WTC11 (cell line): ENCODE results near the gene OR2F1. TPM values are rescaled to one million over a fixed set of nuclear protein-coding genes. Genes with fewer than 3 reads are reported as not detected.

Experiments
- ATAC-seq: fragments of 200-7000 bp; cut with Tn5 transposase; 2 replicates; pipeline ENCODE4 v1.10.0; 2021; ENCODE audit warnings: mild to moderate bottlenecking, moderate library complexity
- CTCF ChIA-PET: fragments of 300-600 bp; sonication (Branson Sonifier 250); formaldehyde crosslinking; loops from one replicate; lab custom pipeline; 2021; ENCODE audit warnings: antibody characterized with exemption; lab: Charles Lee
- POLR2A ChIA-PET: fragments of 350-600 bp; sonication (Branson Sonifier 250); formaldehyde crosslinking; loops from one replicate; lab custom pipeline; 2021; ENCODE audit warnings: antibody characterized with exemption; lab: Charles Lee
- DNase-seq: peaks from one replicate; pipeline ENCODE4 v3.0.0; 2021; ENCODE audit warnings: low spot score
- H3K27ac Mint-ChIP-seq: 2 replicates; pipeline ENCODE4 v1.8.0; 2021; ENCODE audit warnings: mixed read lengths
- H3K27me3 Mint-ChIP-seq: 2 replicates; pipeline ENCODE4 v1.8.0; 2021; ENCODE audit warnings: low read depth, mild to moderate bottlenecking, moderate library complexity, mixed read lengths
- H3K36me3 Mint-ChIP-seq: 2 replicates; pipeline ENCODE4 v1.8.0; 2021; ENCODE audit warnings: mixed read lengths
- H3K4me1 Mint-ChIP-seq: 2 replicates; pipeline ENCODE4 v1.8.0; 2022; ENCODE audit warnings: mixed read lengths
- H3K4me3 Mint-ChIP-seq: 2 replicates; pipeline ENCODE4 v1.8.0; 2021; ENCODE audit warnings: mild to moderate bottlenecking, moderate library complexity, mixed read lengths
- H3K9me3 Mint-ChIP-seq: 2 replicates; pipeline ENCODE4 v1.8.0; 2021; ENCODE audit warnings: mixed read lengths
- ATF2 ChIP-seq: sonication (generic); formaldehyde crosslinking; IDR thresholded peaks from 2 replicates; pipeline ENCODE4 v1.8.1; 2022; ENCODE audit warnings: low read depth, missing genetic modification reagents, borderline replicate concordance
- CDX4 ChIP-seq: fragments of 250-450 bp; sonication (Bioruptor Pico); IDR thresholded peaks from 2 replicates; pipeline ENCODE4 v1.9.0; 2021; ENCODE audit warnings: moderate library complexity, mild to moderate bottlenecking, inconsistent platforms, borderline replicate concordance
- GABPB1 ChIP-seq: sonication (generic); formaldehyde crosslinking; IDR thresholded peaks from 2 replicates; pipeline ENCODE4 v1.8.1; 2023; ENCODE audit warnings: mild to moderate bottlenecking, missing genetic modification reagents
- GTF2I ChIP-seq: fragments of 250-450 bp; sonication (Bioruptor Pico); conservative IDR thresholded peaks from 2 replicates; pipeline ENCODE4 v1.4.0; 2021; ENCODE audit warnings: mild to moderate bottlenecking
- JUN ChIP-seq: sonication (generic); formaldehyde crosslinking; IDR thresholded peaks from 2 replicates; pipeline ENCODE4 v1.8.0; 2023; ENCODE audit warnings: mild to moderate bottlenecking, missing genetic modification reagents
- PREB ChIP-seq: sonication (generic); formaldehyde crosslinking; IDR thresholded peaks from 2 replicates; pipeline ENCODE4 v1.8.1; 2022; ENCODE audit warnings: mild to moderate bottlenecking, missing genetic modification reagents, moderate library complexity, borderline replicate concordance
- SMAD4 ChIP-seq: sonication (generic); formaldehyde crosslinking; IDR thresholded peaks from 2 replicates; pipeline ENCODE4 v1.8.0; 2022; ENCODE audit warnings: mild to moderate bottlenecking, missing genetic modification reagents
- TCF7 ChIP-seq: sonication (generic); formaldehyde crosslinking; IDR thresholded peaks from 2 replicates; pipeline ENCODE4 v1.8.0; 2022; ENCODE audit warnings: mild to moderate bottlenecking, low read depth, missing genetic modification reagents, moderate library complexity
- TP53 ChIP-seq: sonication (generic); formaldehyde crosslinking; IDR thresholded peaks from 2 replicates; pipeline ENCODE4 v1.8.1; 2023; ENCODE audit warnings: mild to moderate bottlenecking, missing genetic modification reagents
- ZNF281 ChIP-seq: sonication (generic); formaldehyde crosslinking; IDR thresholded peaks from 2 replicates; pipeline ENCODE4 v1.8.0; 2023; ENCODE audit warnings: mild to moderate bottlenecking, missing genetic modification reagents
- ZNF423 ChIP-seq: fragments of 250-450 bp; sonication (Bioruptor Pico); IDR thresholded peaks from 2 replicates; pipeline ENCODE4 v2.1.2; 2022; ENCODE audit warnings: mild to moderate bottlenecking, moderate library complexity
- total RNA-seq: library from RNA; stranded (reverse); gene quantifications from 3 replicates; pipeline ENCODE4 v1.2.3, GENCODE V29; 2021
- TF ChIP-seq, protein P1 (sequence below): sonication (generic); formaldehyde crosslinking; IDR thresholded peaks from 2 replicates; pipeline ENCODE4 v1.8.1; 2023; ENCODE audit warnings: mild to moderate bottlenecking, missing genetic modification reagents, moderate library complexity
- TF ChIP-seq, protein P2 (sequence below): fragments of 250-450 bp; sonication (Bioruptor Pico); IDR thresholded peaks from 2 replicates; pipeline ENCODE4 v1.9.0; 2021; ENCODE audit warnings: mild to moderate bottlenecking
- TF ChIP-seq, protein P3 (sequence below): fragments of 250-450 bp; sonication (Bioruptor Pico); IDR thresholded peaks from 2 replicates; pipeline ENCODE4 v1.8.0; 2021; ENCODE audit warnings: mild to moderate bottlenecking
- TF ChIP-seq, protein P4 (sequence below): sonication (generic); formaldehyde crosslinking; IDR thresholded peaks from 2 replicates; pipeline ENCODE4 v1.8.0; 2022; ENCODE audit warnings: missing genetic modification reagents
- TF ChIP-seq, protein P5 (sequence below): fragments of 200-600 bp; IDR thresholded peaks from 2 replicates; pipeline ENCODE4 v1.8.0; 2022; ENCODE audit warnings: antibody characterized with exemption
- TF ChIP-seq, protein P6 (sequence below): sonication (generic); formaldehyde crosslinking; IDR thresholded peaks from 2 replicates; pipeline ENCODE4 v1.8.1; 2023; ENCODE audit warnings: mild to moderate bottlenecking, moderate library complexity, missing genetic modification reagents

The OR2F1 gene
- total RNA-seq, 1 experiment from 2014 or later, result not detected

DNA sequence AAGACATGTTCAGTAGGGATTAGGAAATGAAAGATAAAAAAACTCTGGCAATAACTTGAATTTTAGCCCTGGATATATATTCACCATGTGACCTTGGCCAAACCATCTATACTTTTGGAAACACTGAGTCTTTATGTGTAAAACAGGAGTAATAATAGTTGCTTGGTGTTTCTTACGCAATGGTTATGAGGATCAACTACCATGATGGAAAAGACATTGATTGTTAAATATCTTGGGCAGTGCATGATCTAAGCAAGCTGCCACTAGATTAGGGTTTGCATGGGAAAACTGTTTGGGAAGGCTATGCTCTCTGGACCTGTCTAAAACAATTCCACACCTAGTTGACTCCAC lies 52.0 kb downstream of the OR2F1 start:
- H3K36me3 Mint-ChIP-seq, result peaks cover 26% of the 10 kb centered on the region
- ATAC-seq, result no peak
- no peak overlapping the region for H3K4me3 Mint-ChIP-seq
- no peak for DNase-seq
- ChIA-PET POLR2A (interaction anchor here (0.5 kb wide), 1 partner anchor 34 kb away, joined by 5 read pairs; no protein-coding TSS in a partner anchor), CTCF (no interaction called here)
- peaks cover 51% of the 10 kb centered on the region for H3K9me3 Mint-ChIP-seq
- no peaks in the 10 kb centered on the region for H3K4me1 Mint-ChIP-seq
- TF ChIP-seq, protein P1, sequence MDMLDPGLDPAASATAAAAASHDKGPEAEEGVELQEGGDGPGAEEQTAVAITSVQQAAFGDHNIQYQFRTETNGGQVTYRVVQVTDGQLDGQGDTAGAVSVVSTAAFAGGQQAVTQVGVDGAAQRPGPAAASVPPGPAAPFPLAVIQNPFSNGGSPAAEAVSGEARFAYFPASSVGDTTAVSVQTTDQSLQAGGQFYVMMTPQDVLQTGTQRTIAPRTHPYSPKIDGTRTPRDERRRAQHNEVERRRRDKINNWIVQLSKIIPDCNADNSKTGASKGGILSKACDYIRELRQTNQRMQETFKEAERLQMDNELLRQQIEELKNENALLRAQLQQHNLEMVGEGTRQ (CRISPR knock-in tag), result no peak
- TF ChIP-seq TCF7 (no peak), JUN (CRISPR knock-in tag) (no peak), GABPB1 (CRISPR knock-in tag) (no peak), PREB (CRISPR knock-in tag) (no peak), GTF2I (CRISPR knock-in tag) (no peak), SMAD4 (CRISPR knock-in tag) (no peak), TP53 (no peak), ZNF423 (CRISPR knock-in tag) (no peak), ATF2 (CRISPR knock-in tag) (no peak), CDX4 (CRISPR knock-in tag) (no peak), ZNF281 (CRISPR knock-in tag) (no peak)
- TF ChIP-seq, protein P2, sequence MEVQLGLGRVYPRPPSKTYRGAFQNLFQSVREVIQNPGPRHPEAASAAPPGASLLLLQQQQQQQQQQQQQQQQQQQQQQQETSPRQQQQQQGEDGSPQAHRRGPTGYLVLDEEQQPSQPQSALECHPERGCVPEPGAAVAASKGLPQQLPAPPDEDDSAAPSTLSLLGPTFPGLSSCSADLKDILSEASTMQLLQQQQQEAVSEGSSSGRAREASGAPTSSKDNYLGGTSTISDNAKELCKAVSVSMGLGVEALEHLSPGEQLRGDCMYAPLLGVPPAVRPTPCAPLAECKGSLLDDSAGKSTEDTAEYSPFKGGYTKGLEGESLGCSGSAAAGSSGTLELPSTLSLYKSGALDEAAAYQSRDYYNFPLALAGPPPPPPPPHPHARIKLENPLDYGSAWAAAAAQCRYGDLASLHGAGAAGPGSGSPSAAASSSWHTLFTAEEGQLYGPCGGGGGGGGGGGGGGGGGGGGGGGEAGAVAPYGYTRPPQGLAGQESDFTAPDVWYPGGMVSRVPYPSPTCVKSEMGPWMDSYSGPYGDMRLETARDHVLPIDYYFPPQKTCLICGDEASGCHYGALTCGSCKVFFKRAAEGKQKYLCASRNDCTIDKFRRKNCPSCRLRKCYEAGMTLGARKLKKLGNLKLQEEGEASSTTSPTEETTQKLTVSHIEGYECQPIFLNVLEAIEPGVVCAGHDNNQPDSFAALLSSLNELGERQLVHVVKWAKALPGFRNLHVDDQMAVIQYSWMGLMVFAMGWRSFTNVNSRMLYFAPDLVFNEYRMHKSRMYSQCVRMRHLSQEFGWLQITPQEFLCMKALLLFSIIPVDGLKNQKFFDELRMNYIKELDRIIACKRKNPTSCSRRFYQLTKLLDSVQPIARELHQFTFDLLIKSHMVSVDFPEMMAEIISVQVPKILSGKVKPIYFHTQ (CRISPR knock-in tag), result no peak
- TF ChIP-seq, protein P3, sequence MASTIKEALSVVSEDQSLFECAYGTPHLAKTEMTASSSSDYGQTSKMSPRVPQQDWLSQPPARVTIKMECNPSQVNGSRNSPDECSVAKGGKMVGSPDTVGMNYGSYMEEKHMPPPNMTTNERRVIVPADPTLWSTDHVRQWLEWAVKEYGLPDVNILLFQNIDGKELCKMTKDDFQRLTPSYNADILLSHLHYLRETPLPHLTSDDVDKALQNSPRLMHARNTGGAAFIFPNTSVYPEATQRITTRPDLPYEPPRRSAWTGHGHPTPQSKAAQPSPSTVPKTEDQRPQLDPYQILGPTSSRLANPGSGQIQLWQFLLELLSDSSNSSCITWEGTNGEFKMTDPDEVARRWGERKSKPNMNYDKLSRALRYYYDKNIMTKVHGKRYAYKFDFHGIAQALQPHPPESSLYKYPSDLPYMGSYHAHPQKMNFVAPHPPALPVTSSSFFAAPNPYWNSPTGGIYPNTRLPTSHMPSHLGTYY (CRISPR knock-in tag), result no peak
- TF ChIP-seq, protein P4, sequence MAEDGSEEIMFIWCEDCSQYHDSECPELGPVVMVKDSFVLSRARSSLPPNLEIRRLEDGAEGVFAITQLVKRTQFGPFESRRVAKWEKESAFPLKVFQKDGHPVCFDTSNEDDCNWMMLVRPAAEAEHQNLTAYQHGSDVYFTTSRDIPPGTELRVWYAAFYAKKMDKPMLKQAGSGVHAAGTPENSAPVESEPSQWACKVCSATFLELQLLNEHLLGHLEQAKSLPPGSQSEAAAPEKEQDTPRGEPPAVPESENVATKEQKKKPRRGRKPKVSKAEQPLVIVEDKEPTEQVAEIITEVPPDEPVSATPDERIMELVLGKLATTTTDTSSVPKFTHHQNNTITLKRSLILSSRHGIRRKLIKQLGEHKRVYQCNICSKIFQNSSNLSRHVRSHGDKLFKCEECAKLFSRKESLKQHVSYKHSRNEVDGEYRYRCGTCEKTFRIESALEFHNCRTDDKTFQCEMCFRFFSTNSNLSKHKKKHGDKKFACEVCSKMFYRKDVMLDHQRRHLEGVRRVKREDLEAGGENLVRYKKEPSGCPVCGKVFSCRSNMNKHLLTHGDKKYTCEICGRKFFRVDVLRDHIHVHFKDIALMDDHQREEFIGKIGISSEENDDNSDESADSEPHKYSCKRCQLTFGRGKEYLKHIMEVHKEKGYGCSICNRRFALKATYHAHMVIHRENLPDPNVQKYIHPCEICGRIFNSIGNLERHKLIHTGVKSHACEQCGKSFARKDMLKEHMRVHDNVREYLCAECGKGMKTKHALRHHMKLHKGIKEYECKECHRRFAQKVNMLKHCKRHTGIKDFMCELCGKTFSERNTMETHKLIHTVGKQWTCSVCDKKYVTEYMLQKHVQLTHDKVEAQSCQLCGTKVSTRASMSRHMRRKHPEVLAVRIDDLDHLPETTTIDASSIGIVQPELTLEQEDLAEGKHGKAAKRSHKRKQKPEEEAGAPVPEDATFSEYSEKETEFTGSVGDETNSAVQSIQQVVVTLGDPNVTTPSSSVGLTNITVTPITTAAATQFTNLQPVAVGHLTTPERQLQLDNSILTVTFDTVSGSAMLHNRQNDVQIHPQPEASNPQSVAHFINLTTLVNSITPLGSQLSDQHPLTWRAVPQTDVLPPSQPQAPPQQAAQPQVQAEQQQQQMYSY (CRISPR knock-in tag), result no peak
- TF ChIP-seq, protein P5, sequence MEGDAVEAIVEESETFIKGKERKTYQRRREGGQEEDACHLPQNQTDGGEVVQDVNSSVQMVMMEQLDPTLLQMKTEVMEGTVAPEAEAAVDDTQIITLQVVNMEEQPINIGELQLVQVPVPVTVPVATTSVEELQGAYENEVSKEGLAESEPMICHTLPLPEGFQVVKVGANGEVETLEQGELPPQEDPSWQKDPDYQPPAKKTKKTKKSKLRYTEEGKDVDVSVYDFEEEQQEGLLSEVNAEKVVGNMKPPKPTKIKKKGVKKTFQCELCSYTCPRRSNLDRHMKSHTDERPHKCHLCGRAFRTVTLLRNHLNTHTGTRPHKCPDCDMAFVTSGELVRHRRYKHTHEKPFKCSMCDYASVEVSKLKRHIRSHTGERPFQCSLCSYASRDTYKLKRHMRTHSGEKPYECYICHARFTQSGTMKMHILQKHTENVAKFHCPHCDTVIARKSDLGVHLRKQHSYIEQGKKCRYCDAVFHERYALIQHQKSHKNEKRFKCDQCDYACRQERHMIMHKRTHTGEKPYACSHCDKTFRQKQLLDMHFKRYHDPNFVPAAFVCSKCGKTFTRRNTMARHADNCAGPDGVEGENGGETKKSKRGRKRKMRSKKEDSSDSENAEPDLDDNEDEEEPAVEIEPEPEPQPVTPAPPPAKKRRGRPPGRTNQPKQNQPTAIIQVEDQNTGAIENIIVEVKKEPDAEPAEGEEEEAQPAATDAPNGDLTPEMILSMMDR, result no peak
- TF ChIP-seq, protein P6, sequence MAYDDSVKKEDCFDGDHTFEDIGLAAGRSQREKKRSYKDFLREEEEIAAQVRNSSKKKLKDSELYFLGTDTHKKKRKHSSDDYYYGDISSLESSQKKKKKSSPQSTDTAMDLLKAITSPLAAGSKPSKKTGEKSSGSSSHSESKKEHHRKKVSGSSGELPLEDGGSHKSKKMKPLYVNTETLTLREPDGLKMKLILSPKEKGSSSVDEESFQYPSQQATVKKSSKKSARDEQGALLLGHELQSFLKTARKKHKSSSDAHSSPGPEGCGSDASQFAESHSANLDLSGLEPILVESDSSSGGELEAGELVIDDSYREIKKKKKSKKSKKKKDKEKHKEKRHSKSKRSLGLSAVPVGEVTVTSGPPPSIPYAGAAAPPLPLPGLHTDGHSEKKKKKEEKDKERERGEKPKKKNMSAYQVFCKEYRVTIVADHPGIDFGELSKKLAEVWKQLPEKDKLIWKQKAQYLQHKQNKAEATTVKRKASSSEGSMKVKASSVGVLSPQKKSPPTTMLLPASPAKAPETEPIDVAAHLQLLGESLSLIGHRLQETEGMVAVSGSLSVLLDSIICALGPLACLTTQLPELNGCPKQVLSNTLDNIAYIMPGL (CRISPR knock-in tag), result no peak
- peaks cover 4% of the 10 kb centered on the region for H3K27me3 Mint-ChIP-seq
- H3K27ac Mint-ChIP-seq, result no peak overlapping the region
